Upper lobe of left lung (tissue), 6 donors: ENCODE data around the gene LNX1. TPM values are rescaled to one million over a fixed set of nuclear protein-coding genes. Genes with fewer than 3 reads are reported as not detected.

Experiments
- ATAC-seq, 2 donors: fragments of 200-7000 bp; cut with Tn5 transposase; one replicate each; pipeline ENCODE4 v1.9.1; 2022; ENCODE audit warnings: mild to moderate bottlenecking in 2 of 2, moderate library complexity in 2 of 2; ENCODE audit not compliant: low FRiP score in 2 of 2
- DNase-seq, 2 donors: peaks; one replicate each; pipeline ENCODE4 v3.0.0-alpha.2; 2019 to 2020
- H3K27ac ChIP-seq, 4 donors: fragments of 200-600 bp; sonication (generic); one replicate each; pipeline ENCODE4 v1.5.1; 2016 to 2019
- H3K27me3 ChIP-seq, 4 donors: fragments of 200-600 bp; sonication (generic); one replicate each; pipeline ENCODE4 v1.5.1; 2017 to 2019
- H3K36me3 ChIP-seq, 4 donors: fragments of 200-600 bp; sonication (generic); one replicate each; pipeline ENCODE4 v1.5.1; 2016 to 2019
- H3K4me1 ChIP-seq, 4 donors: fragments of 200-600 bp; sonication (generic); one replicate each; pipeline ENCODE4 v1.5.1; 2018 to 2019
- H3K4me3 ChIP-seq, 4 donors: fragments of 200-600 bp; sonication (generic); one replicate each; pipeline ENCODE4 v1.5.1; 2017 to 2019; ENCODE audit warnings: mild to moderate bottlenecking in 2 of 4, moderate library complexity in 1 of 4
- H3K9me3 ChIP-seq, 4 donors: fragments of 200-600 bp; sonication (generic); one replicate each; pipeline ENCODE4 v1.5.1; 2018 to 2019
- EP300 ChIP-seq, 4 donors: sonication (generic); formaldehyde crosslinking; IDR thresholded peaks; one replicate each; pipeline ENCODE4 v1.5.1; 2017; ENCODE audit warnings: antibody characterized with exemption in 4 of 4, control low read depth in 2 of 4
- POLR2A ChIP-seq, 4 donors: fragments of 450-650 bp; IDR thresholded peaks; one replicate each; pipeline ENCODE4 v1.5.1; 2016 to 2017; ENCODE audit warnings: antibody characterized with exemption in 4 of 4, mild to moderate bottlenecking in 2 of 4
- POLR2AphosphoS5 ChIP-seq, 2 donors: sonication (generic); formaldehyde crosslinking; IDR thresholded peaks; one replicate each; pipeline ENCODE4 v1.5.1; 2017; ENCODE audit warnings: antibody characterized with exemption in 2 of 2
- WGBS, 2 donors: methylation state at CpG; one replicate each; pipeline ENCODE4 v1.1.5; 2017 to 2018; 5-methylcytosine and 5-hydroxymethylcytosine counted together
- total RNA-seq, 6 donors: library from RNA; depleted of rRNA in 4 of 6; stranded (reverse); fragments of >200 nt in 4 of 6; gene quantifications; one replicate each; pipeline versions ENCODE4 v1.1.0 to v1.2.1, GENCODE V29; 2016 to 2021
- TF ChIP-seq, protein P1 (sequence below), 6 experiments: fragments of 450-650 bp in 4 of 6; fragments of 200-600 bp in 2 of 6; sonication (generic) in 2 of 6; IDR thresholded peaks; one replicate each; pipeline ENCODE4 v1.5.1; 2016 to 2019; ENCODE audit warnings: antibody characterized with exemption in 6 of 6
- donor health status: DM: no; HTN: no; CAD: no; lungs with moderate emphysema.
- donor health status: DM: no; HTN: yes; CAD: no; lungs with severe emphysema.

The LNX1 gene
- total RNA-seq, 6 donors from 2014 or later: 2.7 to 7.3 (median 4.3) TPM

DNA sequence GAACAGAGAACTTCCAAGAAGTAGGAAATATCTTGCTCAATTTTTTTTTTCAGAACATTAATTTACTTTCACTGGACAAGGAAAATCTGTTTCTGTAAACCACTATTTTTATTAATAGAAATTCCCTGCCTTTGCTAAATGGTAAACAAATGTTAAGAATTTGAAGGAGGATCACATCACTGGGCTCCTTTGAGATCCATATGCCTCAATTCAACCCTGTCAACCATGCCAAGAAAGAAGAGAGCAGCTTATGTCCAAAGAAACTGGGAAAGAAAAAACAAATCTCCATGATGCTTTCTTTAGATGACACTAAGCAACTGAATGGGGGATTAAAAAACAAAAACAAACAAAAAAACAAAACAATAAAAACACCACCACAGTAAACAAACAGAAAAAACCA, 47.7 kb downstream of the LNX1 start:
- Histone ChIP-seq H3K27me3 (no peaks in the 10 kb centered on the region), H3K36me3 (no peaks in the 10 kb centered on the region), H3K4me3 (no peak overlapping the region), H3K27ac (no peak overlapping the region), H3K4me1 (no peaks in the 10 kb centered on the region), H3K9me3 (no peaks in the 10 kb centered on the region)
- TF ChIP-seq EP300 (IDR thresholded peaks at IDR 0.05) (no peak), POLR2AphosphoS5 (IDR thresholded peaks at IDR 0.05) (no peak), POLR2A (IDR thresholded peaks at IDR 0.05) (no peak)
- TF ChIP-seq, protein P1, sequence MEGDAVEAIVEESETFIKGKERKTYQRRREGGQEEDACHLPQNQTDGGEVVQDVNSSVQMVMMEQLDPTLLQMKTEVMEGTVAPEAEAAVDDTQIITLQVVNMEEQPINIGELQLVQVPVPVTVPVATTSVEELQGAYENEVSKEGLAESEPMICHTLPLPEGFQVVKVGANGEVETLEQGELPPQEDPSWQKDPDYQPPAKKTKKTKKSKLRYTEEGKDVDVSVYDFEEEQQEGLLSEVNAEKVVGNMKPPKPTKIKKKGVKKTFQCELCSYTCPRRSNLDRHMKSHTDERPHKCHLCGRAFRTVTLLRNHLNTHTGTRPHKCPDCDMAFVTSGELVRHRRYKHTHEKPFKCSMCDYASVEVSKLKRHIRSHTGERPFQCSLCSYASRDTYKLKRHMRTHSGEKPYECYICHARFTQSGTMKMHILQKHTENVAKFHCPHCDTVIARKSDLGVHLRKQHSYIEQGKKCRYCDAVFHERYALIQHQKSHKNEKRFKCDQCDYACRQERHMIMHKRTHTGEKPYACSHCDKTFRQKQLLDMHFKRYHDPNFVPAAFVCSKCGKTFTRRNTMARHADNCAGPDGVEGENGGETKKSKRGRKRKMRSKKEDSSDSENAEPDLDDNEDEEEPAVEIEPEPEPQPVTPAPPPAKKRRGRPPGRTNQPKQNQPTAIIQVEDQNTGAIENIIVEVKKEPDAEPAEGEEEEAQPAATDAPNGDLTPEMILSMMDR (IDR thresholded peaks at IDR 0.05): no peak
- DNase-seq: no peak
- ATAC-seq: no peak

DNA sequence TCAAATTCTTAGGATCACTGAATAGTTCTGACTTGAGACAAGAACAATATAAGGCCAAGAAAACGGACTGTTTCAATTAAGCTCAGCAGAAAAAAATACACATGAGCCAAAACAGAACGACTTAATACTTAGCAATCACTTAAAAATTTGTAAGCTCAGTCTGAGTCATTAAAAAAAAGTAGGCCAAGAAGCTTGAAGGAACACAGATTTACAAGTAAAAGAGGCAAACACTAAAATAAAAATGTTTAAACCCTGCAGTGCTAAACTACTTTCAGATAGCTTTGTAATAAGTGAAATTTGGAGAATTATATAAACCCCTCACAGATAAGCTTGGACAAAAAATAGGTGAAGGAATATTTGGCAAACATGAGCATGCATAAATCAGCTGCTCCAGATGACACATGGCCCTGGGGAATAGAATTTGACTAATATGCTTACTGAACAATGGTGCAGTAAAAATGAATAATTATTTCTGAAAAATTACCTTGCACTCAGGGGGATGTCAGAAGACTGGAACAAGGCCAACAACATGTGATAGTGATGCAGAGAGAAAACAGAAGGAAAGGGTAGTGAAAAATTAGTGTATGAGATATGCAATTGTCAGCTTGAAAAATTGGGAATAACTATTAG, 49.6 kb downstream of the LNX1 start:
- H3K27ac ChIP-seq: peak overlapping the region in 1 of 4 donors; percentile 49
- peaks cover 0 to 9% (median 2%) of the 10 kb centered on the region in 4 donors for H3K4me1 ChIP-seq
- WGBS, 2 donors: 49 to 71% methylated on average over 2 of the region's 2 CpGs
- H3K9me3 ChIP-seq: no peaks in the 10 kb centered on the region
- ATAC-seq (peak in 1 of 2 donors; percentile 81), DNase-seq (no peak)
- H3K36me3 ChIP-seq: no peaks in the 10 kb centered on the region
- TF ChIP-seq, protein P1 (IDR thresholded peaks at IDR 0.05): no peak
- no peak for TF ChIP-seq POLR2A (IDR thresholded peaks at IDR 0.05)
- no peak for TF ChIP-seq POLR2AphosphoS5 (IDR thresholded peaks at IDR 0.05)
- H3K27me3 ChIP-seq: no peaks in the 10 kb centered on the region
- no peak overlapping the region for H3K4me3 ChIP-seq

DNA sequence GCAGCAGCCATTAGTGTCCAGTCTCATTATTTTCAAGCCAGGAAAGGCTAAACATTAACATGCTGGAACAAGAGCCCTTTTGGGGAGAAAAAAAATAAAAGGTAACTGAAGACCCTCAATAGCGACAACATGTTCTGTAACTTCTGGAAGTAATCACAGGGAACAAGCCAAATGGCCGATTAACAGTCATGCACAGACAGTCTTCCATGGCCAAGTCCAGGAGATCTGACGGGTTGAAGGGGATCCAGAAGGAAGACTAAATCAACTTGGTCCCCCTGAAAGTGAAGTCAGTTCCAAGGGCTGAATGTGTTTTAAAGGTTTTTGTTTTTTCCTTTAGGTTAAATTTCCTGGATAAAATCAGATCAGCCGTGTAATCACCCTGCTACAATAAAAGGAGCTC, 52.5 kb downstream of the LNX1 start:
- TF ChIP-seq EP300 (IDR thresholded peaks at IDR 0.05): no peak
- no peak for TF ChIP-seq POLR2A (IDR thresholded peaks at IDR 0.05)
- no peak for TF ChIP-seq POLR2AphosphoS5 (IDR thresholded peaks at IDR 0.05)
- TF ChIP-seq, protein P1 (IDR thresholded peaks at IDR 0.05): no peak
- peaks cover 0 to 9% (median 2%) of the 10 kb centered on the region in 4 donors for H3K4me1 ChIP-seq
- no peak for ATAC-seq
- no peaks in the 10 kb centered on the region for H3K9me3 ChIP-seq
- 77 to 83% methylated on average over 4 of the region's 4 CpGs for WGBS, 2 donors
- no peaks in the 10 kb centered on the region for H3K27me3 ChIP-seq
- no peaks in the 10 kb centered on the region for H3K36me3 ChIP-seq
- no peak overlapping the region for H3K4me3 ChIP-seq
- no peak overlapping the region for H3K27ac ChIP-seq
- no peak for DNase-seq

DNA sequence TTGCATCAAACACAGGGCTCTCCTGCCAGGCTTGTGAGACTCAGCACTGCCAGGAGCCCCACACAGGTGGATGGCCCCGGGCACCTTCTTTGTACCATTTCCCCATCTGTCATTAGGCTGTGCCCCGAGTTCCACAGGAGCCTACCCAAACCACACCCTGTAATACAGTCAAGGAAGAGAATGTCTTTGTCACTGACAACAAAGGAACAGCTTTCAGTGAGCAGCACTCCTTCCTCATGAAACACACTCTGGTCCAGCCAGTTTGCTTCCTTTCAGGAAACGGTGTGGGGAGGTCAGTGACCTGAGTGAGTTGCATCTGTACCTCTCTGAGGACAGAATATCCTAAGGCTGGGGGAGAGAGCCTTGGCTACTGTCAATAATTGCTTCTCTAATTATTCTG, 53.7 kb downstream of the LNX1 start:
- 30 to 45% methylated on average over 3 of the region's 3 CpGs for WGBS, 2 donors
- no peaks in the 10 kb centered on the region for H3K9me3 ChIP-seq
- H3K27ac ChIP-seq: no peak overlapping the region
- no peak for DNase-seq
- no peak for ATAC-seq
- H3K36me3 ChIP-seq: no peaks in the 10 kb centered on the region
- TF ChIP-seq EP300 (IDR thresholded peaks at IDR 0.05): no peak
- TF ChIP-seq POLR2AphosphoS5 (IDR thresholded peaks at IDR 0.05): peak in 1 of 2 donors; percentile 44
- TF ChIP-seq, protein P1 (IDR thresholded peaks at IDR 0.05): no peak
- no peaks in the 10 kb centered on the region for H3K27me3 ChIP-seq
- no peak overlapping the region for H3K4me3 ChIP-seq
- H3K4me1 ChIP-seq: peaks cover 1 to 9% (median 5%) of the 10 kb centered on the region in 4 donors

DNA sequence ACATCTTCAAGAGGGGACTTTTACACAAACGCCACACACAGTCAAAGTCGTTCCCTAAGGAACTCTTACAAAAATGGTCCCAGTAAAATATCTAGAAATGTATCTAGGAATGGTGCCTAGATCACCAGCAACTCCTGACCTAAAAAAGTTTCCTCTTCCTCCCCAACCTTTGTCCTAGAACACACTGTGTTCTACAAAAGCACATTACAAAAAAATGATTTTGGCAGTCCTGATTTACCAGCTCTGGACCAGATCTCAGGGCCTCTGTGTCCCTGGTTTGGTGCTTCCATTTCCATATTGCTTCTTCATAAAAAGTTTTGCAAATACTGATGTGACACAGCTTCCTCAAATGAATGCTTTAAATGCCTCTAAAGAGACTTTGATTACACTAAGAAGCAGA, 55.0 kb downstream of the LNX1 start:
- H3K4me3 ChIP-seq: no peak overlapping the region
- no peaks in the 10 kb centered on the region for H3K27me3 ChIP-seq
- peaks cover 8 to 13% (median 9%) of the 10 kb centered on the region in 4 donors for H3K4me1 ChIP-seq
- no peak overlapping the region for H3K27ac ChIP-seq
- TF ChIP-seq, protein P1 (IDR thresholded peaks at IDR 0.05): no peak
- no peak for TF ChIP-seq POLR2A (IDR thresholded peaks at IDR 0.05)
- no peak for TF ChIP-seq EP300 (IDR thresholded peaks at IDR 0.05)
- TF ChIP-seq POLR2AphosphoS5 (IDR thresholded peaks at IDR 0.05): no peak
- H3K9me3 ChIP-seq: no peaks in the 10 kb centered on the region
- ATAC-seq: no peak
- H3K36me3 ChIP-seq: no peaks in the 10 kb centered on the region
- DNase-seq: no peak
- WGBS, 2 donors: 92 to 95% methylated on average over 2 of the region's 2 CpGs
